ENCODE data around the gene CSF1R. TPM values are rescaled to one million over a fixed set of nuclear protein-coding genes. Genes with fewer than 3 reads are reported as not detected.

The CSF1R gene
- total and polyA plus RNA-seq, 2 of the 8 experiments (the other 6 are each of a cell fraction or from before 2014, with no cell fraction given): 0.12 TPM; not detected in 1

Small RNAs within 50 kb of the gene (small RNA-seq; reads per million reads assigned to genes)
- not detected for gene RF00019 (ENCODE audit: insufficient read depth)

Other genes with a start within 250 kb of the CSF1R start
- gene PDE6A, start 141.8 kb downstream of the CSF1R start, total RNA-seq (2021; fragmentation: NEBNext Ultra II Directional; extraction: Animal tissue kit (Norgen Biotek cat#: 25700)): not detected in 2 replicates
- not detected in 2 replicates for gene PDE6A, start 141.8 kb downstream of the CSF1R start, polyA plus RNA-seq (2011; rRNA removed)
- 10.9 and 11.4 TPM in 2 replicates for gene SLC26A2, start 125.8 kb downstream of the CSF1R start, total RNA-seq (2021; fragmentation: NEBNext Ultra II Directional; extraction: Animal tissue kit (Norgen Biotek cat#: 25700))
- gene SLC26A2, start 125.8 kb downstream of the CSF1R start, polyA plus RNA-seq (2011; rRNA removed): 2.2 and 3.7 TPM in 2 replicates
- gene TIGD6, start 85.9 kb downstream of the CSF1R start, total RNA-seq (2021; fragmentation: NEBNext Ultra II Directional; extraction: Animal tissue kit (Norgen Biotek cat#: 25700)): 1.2 and 1.3 TPM in 2 replicates
- gene TIGD6, start 85.9 kb downstream of the CSF1R start, polyA plus RNA-seq (2011; rRNA removed): 1.9 and 2.4 TPM in 2 replicates
- gene HMGXB3, start 85.8 kb downstream of the CSF1R start, total RNA-seq (2021; fragmentation: NEBNext Ultra II Directional; extraction: Animal tissue kit (Norgen Biotek cat#: 25700)): 27.5 and 28.0 TPM in 2 replicates
- 26.8 and 28.8 TPM in 2 replicates for gene HMGXB3, start 85.8 kb downstream of the CSF1R start, polyA plus RNA-seq (2011; rRNA removed)
- gene PDGFRB, start 69.3 kb upstream of the CSF1R start, total RNA-seq (2021; fragmentation: NEBNext Ultra II Directional; extraction: Animal tissue kit (Norgen Biotek cat#: 25700)): 13.7 and 15.9 TPM in 2 replicates
- 4.2 and 5.9 TPM in 2 replicates for gene PDGFRB, start 69.3 kb upstream of the CSF1R start, polyA plus RNA-seq (2011; rRNA removed)
- gene CDX1, start 80.2 kb upstream of the CSF1R start, total RNA-seq (2021; fragmentation: NEBNext Ultra II Directional; extraction: Animal tissue kit (Norgen Biotek cat#: 25700)): not detected in 2 replicates
- gene CDX1, start 80.2 kb upstream of the CSF1R start, polyA plus RNA-seq (2011; rRNA removed): 0.06 TPM in 1 of 2 replicates, not detected in the other
- 0.07 TPM in 1 of 2 replicates, not detected in the other for gene SLC6A7, start 103.5 kb upstream of the CSF1R start, total RNA-seq (2021; fragmentation: NEBNext Ultra II Directional; extraction: Animal tissue kit (Norgen Biotek cat#: 25700))
- 0.02 and 0.12 TPM in 2 replicates for gene SLC6A7, start 103.5 kb upstream of the CSF1R start, polyA plus RNA-seq (2011; rRNA removed)
- gene CAMK2A, start 203.2 kb upstream of the CSF1R start, total RNA-seq (2021; fragmentation: NEBNext Ultra II Directional; extraction: Animal tissue kit (Norgen Biotek cat#: 25700)): 0.23 and 0.28 TPM in 2 replicates
- gene CAMK2A, start 203.2 kb upstream of the CSF1R start, polyA plus RNA-seq (2011; rRNA removed): 0.16 and 0.20 TPM in 2 replicates
- 4.5 TPM in 2 replicates for gene ARSI, start 216.4 kb upstream of the CSF1R start, total RNA-seq (2021; fragmentation: NEBNext Ultra II Directional; extraction: Animal tissue kit (Norgen Biotek cat#: 25700))
- gene ARSI, start 216.4 kb upstream of the CSF1R start, polyA plus RNA-seq (2011; rRNA removed): 6.7 and 8.0 TPM in 2 replicates